NB4 (cell line): ENCODE data around the gene DIO3.

Experiments
- CTCF ChIP-seq: IDR thresholded peaks from one replicate; pipeline ENCODE4 v1.5.1; 2012; ENCODE audit warnings: low read depth, low read length
- MAX ChIP-seq: IDR thresholded peaks from 2 replicates; pipeline ENCODE4 v1.6.1; 2011; ENCODE audit warnings: low read depth, low read length
- MYC ChIP-seq: IDR thresholded peaks from 2 replicates; pipeline ENCODE4 v1.6.1; 2011; ENCODE audit warnings: low read depth, low read length
- POLR2A ChIP-seq: IDR thresholded peaks from 2 replicates; pipeline ENCODE4 v1.6.1; 2011; ENCODE audit warnings: mild to moderate bottlenecking; ENCODE audit not compliant: insufficient read length; ENCODE audit errors: extremely low read depth

- TF ChIP-seq MAX (no peak), POLR2A (no peak), CTCF (no peak), MYC (no peak)
Observed at GRCh38 chr14:101581806-101582205, 20.5 kb downstream of the DIO3 start.
